K562 (cell line): Measurements from ENCODE around the gene PTCH1. TPM values are rescaled to one million over a fixed set of nuclear protein-coding genes. Genes with fewer than 3 reads are reported as not detected.

Experiments used
- CHD1 ChIP-seq: fragments of 200-600 bp; sonication (generic); IDR thresholded peaks from one replicate; pipeline ENCODE4 v1.6.1; 2012; ENCODE audit warnings: mild to moderate bottlenecking, moderate library complexity, low read length, inconsistent platforms
- CHD2 ChIP-seq: IDR thresholded peaks from 2 replicates; pipeline ENCODE4 v1.6.1; 2011; ENCODE audit warnings: low read depth, low read length
- CXXC5 ChIP-seq: fragments of 250-450 bp; sonication (Bioruptor Pico); IDR thresholded peaks from 2 replicates; pipeline ENCODE4 v1.8.0; 2022; ENCODE audit warnings: inconsistent platforms, mild to moderate bottlenecking, moderate library complexity
- DMBX1 ChIP-seq: fragments of 250-450 bp; sonication (Bioruptor Pico); IDR thresholded peaks from 2 replicates; pipeline ENCODE4 v1.8.0; 2022; ENCODE audit warnings: inconsistent platforms, mild to moderate bottlenecking, moderate library complexity, borderline replicate concordance
- EP300 ChIP-seq: IDR thresholded peaks from 2 replicates; pipeline ENCODE4 v1.6.1; 2012; ENCODE audit warnings: low read length, improper control_type of control experiment
- EWSR1 ChIP-seq: fragments of 450-650 bp; IDR thresholded peaks from 2 replicates; pipeline ENCODE4 v1.6.1; 2018; ENCODE audit warnings: borderline replicate concordance, mild to moderate bottlenecking, low read depth, moderate library complexity; ENCODE audit not compliant: partially characterized antibody
- FOXP4 ChIP-seq: sonication (generic); formaldehyde crosslinking; IDR thresholded peaks from 2 replicates; pipeline ENCODE4 v1.8.0; 2022; ENCODE audit warnings: mild to moderate bottlenecking, missing genetic modification reagents, borderline replicate concordance
- GATA2 ChIP-seq: sonication (generic); formaldehyde crosslinking; IDR thresholded peaks from 2 replicates; pipeline ENCODE4 v1.4.0; 2020; ENCODE audit warnings: mild to moderate bottlenecking, missing genetic modification reagents
- GATAD2A ChIP-seq: fragments of 450-650 bp; IDR thresholded peaks from 2 replicates; pipeline ENCODE4 v1.6.1; 2017
- MCM2 ChIP-seq: fragments of 450-650 bp; IDR thresholded peaks from 2 replicates; pipeline ENCODE4 v1.6.1; 2017; ENCODE audit warnings: low read depth, mild to moderate bottlenecking
- RBM17 ChIP-seq: fragments of 200-400 bp; formaldehyde crosslinking; IDR thresholded peaks from 2 replicates; pipeline ENCODE4 v1.6.1; 2017; ENCODE audit warnings: low read depth, mild to moderate bottlenecking, low read length, borderline replicate concordance
- SMAD3 ChIP-seq: fragments of 450-650 bp; formaldehyde crosslinking; conservative IDR thresholded peaks from 2 replicates; pipeline ENCODE4 v1.4.0; 2020; ENCODE audit warnings: mild to moderate bottlenecking
- TRIM24 ChIP-seq, 2 experiments: fragments of 450-650 bp; IDR thresholded peaks; 2 replicates each; pipeline ENCODE4 v1.6.1; 2016
- XRCC4 ChIP-seq: IDR thresholded peaks from one replicate; pipeline ENCODE4 v1.6.1; 2011; ENCODE audit not compliant: insufficient read depth, insufficient read length; ENCODE audit errors: extremely low read depth
- ZBTB5 ChIP-seq: fragments of 450-650 bp; IDR thresholded peaks from 2 replicates; pipeline ENCODE4 v1.6.1; 2017; ENCODE audit warnings: antibody characterized with exemption
- ZFP1 ChIP-seq: fragments of 450-650 bp; formaldehyde crosslinking; IDR thresholded peaks from 2 replicates; pipeline ENCODE4 v1.4.0; 2020; ENCODE audit warnings: mild to moderate bottlenecking, mixed read lengths
- ZNF134 ChIP-seq: fragments of 250-450 bp; sonication (Bioruptor Pico); conservative IDR thresholded peaks from 2 replicates; pipeline ENCODE4 v1.4.0; 2020
- ZNF3 ChIP-seq: fragments of 250-450 bp; sonication (Bioruptor Pico); IDR thresholded peaks from 2 replicates; pipeline ENCODE4 v1.5.0; 2021; ENCODE audit warnings: mild to moderate bottlenecking, moderate library complexity
- ZNF707 ChIP-seq: fragments of 250-450 bp; sonication (Bioruptor Pico); conservative IDR thresholded peaks from 2 replicates; pipeline ENCODE4 v1.8.0; 2022; ENCODE audit warnings: inconsistent platforms, mild to moderate bottlenecking, moderate library complexity
- ZNF785 ChIP-seq: fragments of 250-450 bp; sonication (Bioruptor Pico); IDR thresholded peaks from 2 replicates; pipeline ENCODE4 v1.4.0; 2020; ENCODE audit warnings: mild to moderate bottlenecking
- polyA plus RNA-seq, 8 experiments: library from polyadenylated mRNA; depleted of rRNA in 4 of 8; stranded (reverse) in 5 of 8; unstranded in 3 of 8; fragments of >200 nt; fragmentation: Nextera tagmentation in 2 of 8; fragmentation: Illumina TruSeq in 1 of 8; extraction: Ambion mirVana in 2 of 8; extraction: Trizol in 1 of 8; gene quantifications; 2 replicates each; pipeline versions ENCODE4 v1.2.1 to v1.2.3, GENCODE V29; 2011 to 2014; ENCODE audit warnings: inconsistent platforms in 1 of 8, missing spikeins in 1 of 8
- total RNA-seq, 7 experiments: library from RNA; depleted of rRNA in 6 of 7; stranded (reverse); fragments of >200 nt in 6 of 7; fragmentation: Illumina TruSeq in 2 of 7; extraction: Trizol in 2 of 7; gene quantifications; 2 replicates each; pipeline versions ENCODE4 v1.2.1 to v1.2.3, GENCODE V29; 2011 to 2021; ENCODE audit warnings: low replicate concordance in 1 of 7
- TF ChIP-seq, protein P1 (sequence below): fragments of 450-650 bp; IDR thresholded peaks from 2 replicates; pipeline ENCODE4 v1.6.1; 2016
- TF ChIP-seq, protein P2 (sequence below): fragments of 250-450 bp; sonication (Bioruptor Pico); IDR thresholded peaks from 2 replicates; pipeline ENCODE4 v1.5.0; 2022; ENCODE audit warnings: mild to moderate bottlenecking

The PTCH1 gene
- total and polyA plus RNA-seq, 9 of the 15 experiments (the other 6 are each of a cell fraction or from before 2014, with no cell fraction given), result 0.70 to 9.9 (median 3.8) TPM

DNA sequence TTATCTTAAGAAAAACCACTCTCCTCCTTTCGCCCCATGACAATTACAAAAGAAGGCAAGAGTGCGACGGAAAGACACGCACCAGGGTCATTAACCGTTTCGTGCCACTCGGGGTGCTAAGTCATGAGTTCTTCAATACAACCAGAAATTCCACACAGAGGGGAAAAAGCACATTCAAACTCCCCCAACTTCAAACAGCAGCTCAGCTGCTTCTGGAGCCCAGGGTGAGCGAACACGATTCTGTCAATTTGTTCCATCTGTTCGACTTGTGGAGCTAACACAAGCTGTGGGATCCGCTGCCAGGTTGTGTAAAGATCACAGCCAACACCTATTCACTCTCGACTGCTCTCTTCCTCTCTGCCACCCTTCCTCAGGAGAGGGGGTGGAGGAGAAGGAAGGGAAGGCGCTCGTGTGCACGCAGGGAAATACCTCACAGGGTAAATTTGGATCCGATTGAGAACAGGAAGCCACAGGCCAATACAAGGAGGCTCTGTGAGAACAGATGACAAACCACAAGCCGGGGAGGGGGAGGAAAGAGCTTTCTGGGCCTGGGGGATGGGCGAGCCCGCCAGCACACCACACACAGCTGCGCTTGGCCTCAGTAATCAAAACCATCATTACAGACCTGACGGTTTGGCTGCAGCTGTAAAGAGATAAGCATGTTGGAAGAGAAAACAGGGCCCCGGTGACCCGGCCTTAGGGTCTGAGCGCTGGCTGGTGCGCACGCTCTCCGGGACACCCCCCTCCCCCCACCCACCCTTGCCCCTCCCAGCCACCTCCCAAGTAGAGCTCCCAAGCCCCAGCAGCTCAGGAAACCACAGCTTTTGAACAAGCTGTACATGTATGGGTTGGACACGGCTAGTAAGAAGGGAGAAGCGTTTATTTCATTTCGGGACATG is 54.3 kb downstream of the PTCH1 start (continued):
- TF ChIP-seq CHD1, result no peak
- no peak for TF ChIP-seq ZNF785
- no peak for TF ChIP-seq XRCC4
- peak; percentile 72 for TF ChIP-seq CHD2
- peak; percentile 97 to 98 for TF ChIP-seq TRIM24 (IDR thresholded peaks at IDR 0.05)
- peak; percentile 67; the same call in 1 of the 2 replicates for TF ChIP-seq GATAD2A
- no peak for TF ChIP-seq EWSR1
- no peak for TF ChIP-seq MCM2
- TF ChIP-seq ZNF134 (CRISPR knock-in tag), result no peak
- no peak for TF ChIP-seq ZFP1 (CRISPR knock-in tag)
- peak; percentile 96 for TF ChIP-seq GATA2 (CRISPR knock-in tag)
- TF ChIP-seq RBM17, result no peak
- 0 out of 2 replicates have a peak, but pooled peaks have one; percentile 19 for TF ChIP-seq ZBTB5
- TF ChIP-seq CXXC5 (CRISPR knock-in tag), result peak; percentile 90
- TF ChIP-seq EP300, result peak; percentile 99
- TF ChIP-seq FOXP4 (CRISPR knock-in tag), result peak; percentile 64; the same call in 1 of the 2 replicates
- no peak for TF ChIP-seq ZNF3 (CRISPR knock-in tag)
- TF ChIP-seq ZNF707, result no peak
- TF ChIP-seq, protein P1, sequence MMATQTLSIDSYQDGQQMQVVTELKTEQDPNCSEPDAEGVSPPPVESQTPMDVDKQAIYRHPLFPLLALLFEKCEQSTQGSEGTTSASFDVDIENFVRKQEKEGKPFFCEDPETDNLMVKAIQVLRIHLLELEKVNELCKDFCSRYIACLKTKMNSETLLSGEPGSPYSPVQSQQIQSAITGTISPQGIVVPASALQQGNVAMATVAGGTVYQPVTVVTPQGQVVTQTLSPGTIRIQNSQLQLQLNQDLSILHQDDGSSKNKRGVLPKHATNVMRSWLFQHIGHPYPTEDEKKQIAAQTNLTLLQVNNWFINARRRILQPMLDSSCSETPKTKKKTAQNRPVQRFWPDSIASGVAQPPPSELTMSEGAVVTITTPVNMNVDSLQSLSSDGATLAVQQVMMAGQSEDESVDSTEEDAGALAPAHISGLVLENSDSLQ, result peak; percentile 52; the same call in 1 of the 2 replicates
- peak; percentile 93 for TF ChIP-seq DMBX1 (CRISPR knock-in tag)
- TF ChIP-seq SMAD3 (CRISPR knock-in tag), result peak; percentile 75; the same call in 1 of the 2 replicates
- TF ChIP-seq, protein P2, sequence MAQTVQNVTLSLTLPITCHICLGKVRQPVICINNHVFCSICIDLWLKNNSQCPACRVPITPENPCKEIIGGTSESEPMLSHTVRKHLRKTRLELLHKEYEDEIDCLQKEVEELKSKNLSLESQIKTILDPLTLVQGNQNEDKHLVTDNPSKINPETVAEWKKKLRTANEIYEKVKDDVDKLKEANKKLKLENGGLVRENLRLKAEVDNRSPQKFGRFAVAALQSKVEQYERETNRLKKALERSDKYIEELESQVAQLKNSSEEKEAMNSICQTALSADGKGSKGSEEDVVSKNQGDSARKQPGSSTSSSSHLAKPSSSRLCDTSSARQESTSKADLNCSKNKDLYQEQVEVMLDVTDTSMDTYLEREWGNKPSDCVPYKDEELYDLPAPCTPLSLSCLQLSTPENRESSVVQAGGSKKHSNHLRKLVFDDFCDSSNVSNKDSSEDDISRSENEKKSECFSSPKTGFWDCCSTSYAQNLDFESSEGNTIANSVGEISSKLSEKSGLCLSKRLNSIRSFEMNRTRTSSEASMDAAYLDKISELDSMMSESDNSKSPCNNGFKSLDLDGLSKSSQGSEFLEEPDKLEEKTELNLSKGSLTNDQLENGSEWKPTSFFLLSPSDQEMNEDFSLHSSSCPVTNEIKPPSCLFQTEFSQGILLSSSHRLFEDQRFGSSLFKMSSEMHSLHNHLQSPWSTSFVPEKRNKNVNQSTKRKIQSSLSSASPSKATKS (CRISPR knock-in tag), result no peak
